A549 treated with AZD9567 at 1 μM for 4 hours (cell line): ENCODE measurements around the gene HSF5. TPM values are rescaled to one million over a fixed set of nuclear protein-coding genes. Genes with fewer than 3 reads are reported as not detected.

Experiments
- total RNA-seq: library from RNA; stranded (reverse); fragments of 200-300 nt; extraction: Qiagen RNA extraction; gene quantifications from 5 replicates; pipeline ENCODE4 v1.2.3, GENCODE V29; 2022; ENCODE audit not compliant: insufficient read depth

HSF5 gene
- total RNA-seq: not detected in 5 replicates

GRCh38 chr17:58487589-58488427 lies at the start of gene HSF5:
Gene HSF5, minus strand, starts transcription at chr17:58488408. Its CDS starts 134 bp downstream, at chr17:58488274.

DNA sequence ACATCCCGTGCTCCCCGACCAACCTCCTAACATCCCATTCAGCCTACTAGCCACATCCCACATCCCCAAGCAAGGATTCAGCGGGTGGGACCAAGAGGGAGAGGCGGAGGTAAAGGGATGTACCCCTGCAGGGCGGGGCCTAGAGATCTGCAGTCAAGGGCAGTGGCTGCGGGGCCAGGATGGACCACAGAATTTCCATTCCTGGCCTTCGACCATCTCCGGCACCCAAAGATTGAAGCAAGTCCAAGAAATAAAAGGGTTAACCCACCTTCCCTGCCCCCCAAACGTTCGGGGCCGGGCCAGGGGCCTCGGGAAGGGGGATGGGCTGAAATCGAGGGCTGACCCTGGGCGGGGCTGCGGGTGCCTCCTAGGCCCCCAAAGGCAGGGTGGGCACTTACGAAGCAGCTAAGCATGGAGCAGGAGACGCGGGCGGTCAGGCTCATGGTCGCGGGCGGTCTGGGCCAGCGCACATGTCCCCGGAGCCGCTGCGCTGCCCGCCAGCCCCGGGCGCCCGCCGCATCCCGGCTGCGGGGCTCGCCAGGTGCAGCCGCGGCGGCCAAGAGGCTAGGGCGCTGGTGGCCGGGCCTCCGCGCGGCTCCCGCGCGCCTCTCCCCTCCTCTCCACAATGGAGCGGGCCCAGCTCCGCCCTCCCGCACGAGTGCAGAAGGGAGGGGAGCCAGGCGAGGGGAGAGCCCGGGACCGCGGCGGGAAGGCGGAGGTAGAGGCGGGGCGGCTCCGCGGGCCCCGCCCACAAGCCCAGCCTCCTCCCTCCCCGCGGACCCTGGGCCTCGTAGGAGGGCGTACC lies 26.0 kb upstream of the HSF5 start, which contains the start of gene MTMR4:
Gene MTMR4 (minus strand): TSS at position 674 of the 805 bp plus-strand sequence. CDS start 231 bp downstream, at position 443.

GRCh38 chr17:58417300-58418092 lies 70.7 kb downstream of the HSF5 start, which contains the start of gene RNF43:
Gene RNF43, minus strand, starts transcription at chr17:58417534. Its CDS starts 1,957 bp downstream, at chr17:58415577.

Other genes starting within 250 kb of the HSF5 start
- gene LPO, start 249.8 kb downstream of the HSF5 start, total RNA-seq: not detected in 5 replicates
- not detected in 5 replicates for gene MPO, start 207.5 kb downstream of the HSF5 start, total RNA-seq
- gene TSPOAP1, start 159.6 kb downstream of the HSF5 start, total RNA-seq: 0.02 TPM in 1 of 5 replicates, not detected in the others
- 108 to 163 TPM (median 152 TPM) in 5 replicates for gene SUPT4H1, start 136.2 kb downstream of the HSF5 start, total RNA-seq
- 0.11 to 0.45 TPM (median 0.13 TPM) in 4 of 5 replicates, not detected in the other for gene RNF43, start 70.9 kb downstream of the HSF5 start, total RNA-seq
- gene MTMR4, start 26.2 kb upstream of the HSF5 start, total RNA-seq: 6.4 to 10.9 TPM (median 8.3 TPM) in 5 replicates
- gene TEX14, start 203.6 kb upstream of the HSF5 start, total RNA-seq: 0.19 to 0.33 TPM (median 0.26 TPM) in 4 of 5 replicates, not detected in the other
- gene RAD51C, start 204.2 kb upstream of the HSF5 start, total RNA-seq: 52.7 to 65.4 TPM (median 55.0 TPM) in 5 replicates